Upper lobe of left lung (tissue), 6 donors: Measurements from ENCODE around the gene INPP4B. TPM values are rescaled to one million over a fixed set of nuclear protein-coding genes. Genes with fewer than 3 reads are reported as not detected.

Experiments used
- ATAC-seq, 2 donors: fragments of 200-7000 bp; cut with Tn5 transposase; one replicate each; pipeline ENCODE4 v1.9.1; 2022; ENCODE audit warnings: mild to moderate bottlenecking in 2 of 2, moderate library complexity in 2 of 2; ENCODE audit not compliant: low FRiP score in 2 of 2
- DNase-seq, 2 donors: peaks; one replicate each; pipeline ENCODE4 v3.0.0-alpha.2; 2019 to 2020
- H3K27ac ChIP-seq, 4 donors: fragments of 200-600 bp; sonication (generic); one replicate each; pipeline ENCODE4 v1.5.1; 2016 to 2019
- H3K27me3 ChIP-seq, 4 donors: fragments of 200-600 bp; sonication (generic); one replicate each; pipeline ENCODE4 v1.5.1; 2017 to 2019
- H3K36me3 ChIP-seq, 4 donors: fragments of 200-600 bp; sonication (generic); one replicate each; pipeline ENCODE4 v1.5.1; 2016 to 2019
- H3K4me1 ChIP-seq, 4 donors: fragments of 200-600 bp; sonication (generic); one replicate each; pipeline ENCODE4 v1.5.1; 2018 to 2019
- H3K4me3 ChIP-seq, 4 donors: fragments of 200-600 bp; sonication (generic); one replicate each; pipeline ENCODE4 v1.5.1; 2017 to 2019; ENCODE audit warnings: mild to moderate bottlenecking in 2 of 4, moderate library complexity in 1 of 4
- H3K9me3 ChIP-seq, 4 donors: fragments of 200-600 bp; sonication (generic); one replicate each; pipeline ENCODE4 v1.5.1; 2018 to 2019
- EP300 ChIP-seq, 4 donors: sonication (generic); formaldehyde crosslinking; IDR thresholded peaks; one replicate each; pipeline ENCODE4 v1.5.1; 2017; ENCODE audit warnings: antibody characterized with exemption in 4 of 4, control low read depth in 2 of 4
- POLR2A ChIP-seq, 4 donors: fragments of 450-650 bp; IDR thresholded peaks; one replicate each; pipeline ENCODE4 v1.5.1; 2016 to 2017; ENCODE audit warnings: antibody characterized with exemption in 4 of 4, mild to moderate bottlenecking in 2 of 4
- POLR2AphosphoS5 ChIP-seq, 2 donors: sonication (generic); formaldehyde crosslinking; IDR thresholded peaks; one replicate each; pipeline ENCODE4 v1.5.1; 2017; ENCODE audit warnings: antibody characterized with exemption in 2 of 2
- WGBS, 2 donors: methylation state at CpG; one replicate each; pipeline ENCODE4 v1.1.5; 2017 to 2018; 5-methylcytosine and 5-hydroxymethylcytosine counted together
- total RNA-seq, 6 donors: library from RNA; depleted of rRNA in 4 of 6; stranded (reverse); fragments of >200 nt in 4 of 6; gene quantifications; one replicate each; pipeline versions ENCODE4 v1.1.0 to v1.2.1, GENCODE V29; 2016 to 2021
- TF ChIP-seq, protein P1 (sequence below), 6 experiments: fragments of 450-650 bp in 4 of 6; fragments of 200-600 bp in 2 of 6; sonication (generic) in 2 of 6; IDR thresholded peaks; one replicate each; pipeline ENCODE4 v1.5.1; 2016 to 2019; ENCODE audit warnings: antibody characterized with exemption in 6 of 6
- donor health status: DM: no; HTN: no; CAD: no; lungs with moderate emphysema.
- donor health status: DM: no; HTN: yes; CAD: no; lungs with severe emphysema.

Gene INPP4B
- total RNA-seq, 6 donors from 2014 or later, result 4.7 to 31.4 (median 10.4) TPM

DNA sequence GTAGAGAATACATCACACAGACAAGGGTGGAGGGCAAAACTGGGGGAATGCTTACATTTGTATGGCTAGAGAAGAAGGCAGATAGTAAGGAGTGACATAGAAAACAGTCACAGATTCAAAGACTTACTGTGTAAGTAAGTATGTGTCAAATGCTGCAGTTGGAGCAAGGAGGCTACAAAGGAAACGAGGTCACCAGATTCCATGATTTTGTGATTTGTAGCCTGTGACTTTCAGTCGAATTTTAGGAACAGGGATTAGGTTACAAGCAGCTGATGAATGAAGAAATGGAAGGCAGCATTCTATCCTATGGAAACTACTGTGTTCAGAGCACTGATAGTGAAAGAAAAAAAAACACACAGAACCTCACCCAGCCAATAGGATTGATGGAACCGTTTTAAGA is 801.8 kb downstream of the INPP4B start:
- Histone ChIP-seq H3K4me3 (no peak overlapping the region), H3K27ac (no peak overlapping the region), H3K36me3 (no peaks in the 10 kb centered on the region), H3K27me3 (no peaks in the 10 kb centered on the region), H3K9me3 (no peaks in the 10 kb centered on the region), H3K4me1 (no peaks in the 10 kb centered on the region)
- TF ChIP-seq POLR2AphosphoS5 (IDR thresholded peaks at IDR 0.05), result no peak
- TF ChIP-seq, protein P1, sequence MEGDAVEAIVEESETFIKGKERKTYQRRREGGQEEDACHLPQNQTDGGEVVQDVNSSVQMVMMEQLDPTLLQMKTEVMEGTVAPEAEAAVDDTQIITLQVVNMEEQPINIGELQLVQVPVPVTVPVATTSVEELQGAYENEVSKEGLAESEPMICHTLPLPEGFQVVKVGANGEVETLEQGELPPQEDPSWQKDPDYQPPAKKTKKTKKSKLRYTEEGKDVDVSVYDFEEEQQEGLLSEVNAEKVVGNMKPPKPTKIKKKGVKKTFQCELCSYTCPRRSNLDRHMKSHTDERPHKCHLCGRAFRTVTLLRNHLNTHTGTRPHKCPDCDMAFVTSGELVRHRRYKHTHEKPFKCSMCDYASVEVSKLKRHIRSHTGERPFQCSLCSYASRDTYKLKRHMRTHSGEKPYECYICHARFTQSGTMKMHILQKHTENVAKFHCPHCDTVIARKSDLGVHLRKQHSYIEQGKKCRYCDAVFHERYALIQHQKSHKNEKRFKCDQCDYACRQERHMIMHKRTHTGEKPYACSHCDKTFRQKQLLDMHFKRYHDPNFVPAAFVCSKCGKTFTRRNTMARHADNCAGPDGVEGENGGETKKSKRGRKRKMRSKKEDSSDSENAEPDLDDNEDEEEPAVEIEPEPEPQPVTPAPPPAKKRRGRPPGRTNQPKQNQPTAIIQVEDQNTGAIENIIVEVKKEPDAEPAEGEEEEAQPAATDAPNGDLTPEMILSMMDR (IDR thresholded peaks at IDR 0.05), result no peak
- no peak for TF ChIP-seq POLR2A (IDR thresholded peaks at IDR 0.05)
- TF ChIP-seq EP300 (IDR thresholded peaks at IDR 0.05), result no peak
- 38 to 49% methylated on average over 3 of the region's 3 CpGs for WGBS, 2 donors
- no peak for DNase-seq
- no peak for ATAC-seq

DNA sequence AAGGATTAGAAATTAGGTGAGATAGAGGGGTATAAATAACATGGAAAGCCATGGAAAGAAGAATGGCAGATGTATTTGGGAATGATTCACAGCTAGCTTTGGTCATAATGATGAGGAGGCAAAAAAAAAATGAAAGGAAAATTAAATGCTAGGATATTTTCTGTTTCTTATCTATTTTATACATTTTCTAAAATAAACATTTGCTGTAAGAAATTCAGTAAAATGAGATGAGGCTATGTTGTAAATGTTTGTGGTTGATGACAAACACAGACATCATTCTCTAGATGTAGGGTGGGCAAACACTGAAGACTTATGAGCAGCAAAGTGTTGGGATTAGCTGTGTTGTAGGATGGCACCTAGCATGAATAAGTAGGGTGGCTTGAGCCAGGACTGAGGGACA is 802.6 kb downstream of the INPP4B start:
- no peaks in the 10 kb centered on the region for H3K36me3 ChIP-seq
- H3K4me1 ChIP-seq, result no peaks in the 10 kb centered on the region
- H3K27me3 ChIP-seq, result no peaks in the 10 kb centered on the region
- TF ChIP-seq, protein P1 (IDR thresholded peaks at IDR 0.05), result no peak
- TF ChIP-seq EP300 (IDR thresholded peaks at IDR 0.05) (no peak), POLR2AphosphoS5 (IDR thresholded peaks at IDR 0.05) (no peak), POLR2A (IDR thresholded peaks at IDR 0.05) (no peak)
- no peak overlapping the region for H3K4me3 ChIP-seq
- no peaks in the 10 kb centered on the region for H3K9me3 ChIP-seq
- ATAC-seq (no peak), DNase-seq (no peak)
- no peak overlapping the region for H3K27ac ChIP-seq

- no peaks in the 10 kb centered on the region for H3K4me1 ChIP-seq
- TF ChIP-seq, protein P1 (IDR thresholded peaks at IDR 0.05), result no peak
- no peak for TF ChIP-seq POLR2A (IDR thresholded peaks at IDR 0.05)
- no peak for TF ChIP-seq EP300 (IDR thresholded peaks at IDR 0.05)
Measured at GRCh38 chr4:142041788-142042187, 804.3 kb downstream of the INPP4B start.

DNA sequence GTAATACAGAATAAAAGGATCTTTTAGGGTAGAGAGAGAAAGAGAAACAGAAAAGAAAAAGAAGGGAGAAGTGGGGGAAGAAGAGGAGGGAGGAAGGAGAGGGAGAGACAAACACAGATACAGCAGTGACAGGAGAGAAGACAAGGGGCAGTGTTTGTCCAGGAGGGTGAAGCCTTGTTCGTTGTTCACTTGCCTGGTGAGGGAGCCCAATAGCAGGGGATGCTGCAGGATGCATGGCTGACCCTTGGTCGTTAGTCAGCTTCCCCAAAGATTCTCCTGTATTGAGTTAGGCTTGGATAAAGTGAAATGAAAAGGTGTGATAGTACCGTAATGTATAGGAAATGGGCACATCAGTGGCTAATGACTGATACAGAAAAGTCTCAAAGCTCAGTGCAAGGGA is 806.1 kb downstream of the INPP4B start:
- 66 to 83% methylated on average over 3 of the region's 3 CpGs for WGBS, 2 donors
- ATAC-seq, result no peak

More at GRCh38 chr4:142041788-142042187, 804.3 kb downstream of the INPP4B start:
- WGBS, 2 donors, result 72 to 81% methylated on average over 1 of the region's 1 CpG
- no peak overlapping the region for H3K4me3 ChIP-seq
- H3K27ac ChIP-seq, result no peak overlapping the region
- no peak for DNase-seq
- H3K27me3 ChIP-seq, result no peaks in the 10 kb centered on the region
- H3K9me3 ChIP-seq, result no peaks in the 10 kb centered on the region
- no peaks in the 10 kb centered on the region for H3K36me3 ChIP-seq
- no peak for ATAC-seq

More for the DNA sequence above, 806.1 kb downstream of the INPP4B start:
- no peaks in the 10 kb centered on the region for H3K27me3 ChIP-seq
- no peak for DNase-seq
- no peaks in the 10 kb centered on the region for H3K4me1 ChIP-seq
- TF ChIP-seq EP300 (IDR thresholded peaks at IDR 0.05), result no peak
- TF ChIP-seq, protein P1 (IDR thresholded peaks at IDR 0.05), result no peak
- no peak for TF ChIP-seq POLR2A (IDR thresholded peaks at IDR 0.05)
- no peak for TF ChIP-seq POLR2AphosphoS5 (IDR thresholded peaks at IDR 0.05)
- H3K27ac ChIP-seq, result no peak overlapping the region
- no peaks in the 10 kb centered on the region for H3K36me3 ChIP-seq
- H3K9me3 ChIP-seq, result no peaks in the 10 kb centered on the region
- no peak overlapping the region for H3K4me3 ChIP-seq
